Measurements from ENCODE around the gene LPAR6. TPM values are rescaled to one million over a fixed set of nuclear protein-coding genes. Genes with fewer than 3 reads are reported as not detected.

Gene LPAR6
- total RNA-seq, 2 donors from 2014 or later = 4.9 to 17.8 TPM

DNA sequence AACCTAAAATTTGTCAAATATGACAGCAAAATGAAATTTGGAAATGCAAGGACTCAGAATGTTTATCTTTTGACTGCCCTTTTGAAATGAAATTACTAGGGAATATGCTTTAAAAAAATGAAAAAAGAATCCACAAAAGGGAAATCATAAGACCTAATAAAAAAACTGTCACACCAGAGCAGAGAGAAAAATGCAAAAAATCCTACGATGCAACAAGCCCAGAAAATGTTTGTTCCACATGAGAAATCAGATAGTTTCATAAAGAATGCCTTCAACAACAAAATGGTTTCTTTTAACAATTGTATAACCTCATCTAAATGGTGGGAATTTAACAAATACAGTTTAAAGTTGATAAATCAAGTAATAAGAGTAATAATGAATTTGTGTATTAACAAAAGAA is 8.0 kb downstream of the LPAR6 start:
- no peak overlapping the region for H3K27ac ChIP-seq
- no peaks in the 10 kb centered on the region for H3K4me1 ChIP-seq
- intact Hi-C loops (cut with DNase I) = loop anchor here (10.0 kb wide), 1 partner anchor 170 kb away; no protein-coding TSS in a partner anchor
- H3K36me3 ChIP-seq = no peaks in the 10 kb centered on the region
- DNase-seq = no peak
- no peaks in the 10 kb centered on the region for H3K9me3 ChIP-seq
- H3K4me3 ChIP-seq = no peak overlapping the region
- TF ChIP-seq CTCF (IDR thresholded peaks at IDR 0.05) = no peak
- no peak overlapping the region for H3K9ac ChIP-seq (ENCODE audit: low read depth in 2 of 2, low read length in 2 of 2)
- H3K27me3 ChIP-seq = no peaks in the 10 kb centered on the region

GRCh38 chr13:48403913-48404312 is 9.0 kb downstream of the LPAR6 start:
- H3K4me3 ChIP-seq = no peak overlapping the region
- no peaks in the 10 kb centered on the region for H3K27me3 ChIP-seq
- no peak overlapping the region for H3K9ac ChIP-seq (ENCODE audit: low read depth in 2 of 2, low read length in 2 of 2)
- TF ChIP-seq CTCF (IDR thresholded peaks at IDR 0.05) = no peak
- H3K36me3 ChIP-seq = no peaks in the 10 kb centered on the region
- peak overlapping the region; percentile 38 for H3K27ac ChIP-seq
- H3K4me1 ChIP-seq = no peaks in the 10 kb centered on the region
- intact Hi-C loops (cut with DNase I) = loop anchor here (10.0 kb wide), 1 partner anchor 171 kb away; no protein-coding TSS in a partner anchor
- H3K9me3 ChIP-seq = no peaks in the 10 kb centered on the region
- DNase-seq = no peak

DNA sequence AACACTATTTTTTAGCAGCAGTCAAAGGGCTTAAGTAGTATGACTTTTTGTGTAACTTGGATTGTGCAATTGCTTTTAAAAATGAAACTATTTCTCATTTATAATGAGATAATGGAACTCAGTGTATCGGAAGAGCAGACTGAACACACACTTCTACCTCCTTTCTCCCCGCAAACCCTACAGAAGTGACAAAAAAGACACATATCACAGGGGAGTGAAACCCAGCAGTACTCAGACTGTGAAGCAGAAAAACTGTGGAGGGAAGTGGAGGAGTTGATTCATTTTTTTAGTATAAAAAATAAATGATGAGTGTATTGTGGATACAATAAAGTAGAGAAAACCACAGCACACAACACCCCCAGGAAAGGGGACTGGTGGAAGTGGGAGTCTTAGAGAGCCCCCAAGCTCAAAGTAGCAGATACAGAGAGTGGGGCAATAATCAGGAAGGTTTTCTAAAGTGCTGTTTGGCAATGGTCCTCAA is 9.7 kb downstream of the LPAR6 start:
- H3K4me1 ChIP-seq = no peaks in the 10 kb centered on the region
- no peak for DNase-seq
- TF ChIP-seq CTCF (IDR thresholded peaks at IDR 0.05) = no peak
- no peak overlapping the region for H3K4me3 ChIP-seq
- H3K36me3 ChIP-seq = no peaks in the 10 kb centered on the region
- H3K27me3 ChIP-seq = no peaks in the 10 kb centered on the region
- intact Hi-C loops (cut with DNase I) = loop anchor here (10.0 kb wide), 1 partner anchor 172 kb away; no protein-coding TSS in a partner anchor
- H3K27ac ChIP-seq = peak overlapping the region; percentile 38
- H3K9me3 ChIP-seq = no peaks in the 10 kb centered on the region
- no peak overlapping the region for H3K9ac ChIP-seq (ENCODE audit: low read depth in 2 of 2, low read length in 2 of 2)

- H3K4me3 ChIP-seq = no peak overlapping the region
- no peaks in the 10 kb centered on the region for H3K27me3 ChIP-seq
- no peak for TF ChIP-seq CTCF (IDR thresholded peaks at IDR 0.05)
- no peak for DNase-seq
- no peaks in the 10 kb centered on the region for H3K9me3 ChIP-seq
- H3K27ac ChIP-seq = no peak overlapping the region
- H3K4me1 ChIP-seq = no peaks in the 10 kb centered on the region
- no peaks in the 10 kb centered on the region for H3K36me3 ChIP-seq
- no peak overlapping the region for H3K9ac ChIP-seq (ENCODE audit: low read depth in 2 of 2, low read length in 2 of 2)
- intact Hi-C loops (cut with DNase I) = loop anchor here (10.0 kb wide), 1 partner anchor 172 kb away; no protein-coding TSS in a partner anchor
These were observed 10.5 kb downstream of the LPAR6 start for GRCh38 chr13:48402325-48402932.

GRCh38 chr13:48401480-48401879 is 11.4 kb downstream of the LPAR6 start:
- no peaks in the 10 kb centered on the region for H3K9me3 ChIP-seq
- no peaks in the 10 kb centered on the region for H3K4me1 ChIP-seq
- no peak overlapping the region for H3K27ac ChIP-seq
- no peak overlapping the region for H3K4me3 ChIP-seq
- no peak for DNase-seq
- no peak for TF ChIP-seq CTCF (IDR thresholded peaks at IDR 0.05)
- no peaks in the 10 kb centered on the region for H3K27me3 ChIP-seq
- intact Hi-C loops (cut with DNase I) = loop anchor here (10.0 kb wide), 1 partner anchor 173 kb away; no protein-coding TSS in a partner anchor
- H3K36me3 ChIP-seq = no peaks in the 10 kb centered on the region
- no peak overlapping the region for H3K9ac ChIP-seq (ENCODE audit: low read depth in 2 of 2, low read length in 2 of 2)

Data from colonic mucosa (tissue), 4 donors.